ENCODE measurements around the gene TTC39B. TPM values are rescaled to one million over a fixed set of nuclear protein-coding genes. Genes with fewer than 3 reads are reported as not detected.

The TTC39B gene
- total RNA-seq, 3 donors from 2014 or later = 6.2 to 14.8 (median 14.4) TPM

DNA sequence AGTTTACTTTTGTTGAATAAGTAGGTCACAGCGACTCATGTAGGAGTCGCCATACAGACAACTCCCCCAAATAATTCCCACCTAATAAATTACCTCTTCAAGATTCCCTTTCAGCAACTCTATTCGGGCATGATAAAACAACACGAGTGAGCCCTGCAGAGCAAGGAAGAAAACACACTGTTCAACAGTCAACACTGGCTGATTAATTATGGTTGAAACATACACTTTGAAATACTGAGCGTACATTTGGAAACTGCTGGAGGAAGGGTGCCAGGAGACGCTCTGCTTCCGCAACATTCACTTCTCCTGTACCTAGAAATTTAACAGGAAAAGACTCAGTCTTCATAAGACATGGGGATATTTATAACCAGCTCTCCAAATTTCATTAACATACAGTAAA is 117.5 kb downstream of the TTC39B start:
- Histone ChIP-seq H3K4me1 (no peaks in the 10 kb centered on the region), H3K9me3 (no peaks in the 10 kb centered on the region), H3K27ac (no peak overlapping the region), H3K27me3 (no peaks in the 10 kb centered on the region), H3K36me3 (no peaks in the 10 kb centered on the region), H3K4me3 (no peak overlapping the region)
- DNase-seq (ENCODE audit: low spot score in 2 of 2) = no peak
- intact Hi-C loops (cut with DNase I; ENCODE audit: low total_unique reads) = no loop called here
- TF ChIP-seq, protein P1, sequence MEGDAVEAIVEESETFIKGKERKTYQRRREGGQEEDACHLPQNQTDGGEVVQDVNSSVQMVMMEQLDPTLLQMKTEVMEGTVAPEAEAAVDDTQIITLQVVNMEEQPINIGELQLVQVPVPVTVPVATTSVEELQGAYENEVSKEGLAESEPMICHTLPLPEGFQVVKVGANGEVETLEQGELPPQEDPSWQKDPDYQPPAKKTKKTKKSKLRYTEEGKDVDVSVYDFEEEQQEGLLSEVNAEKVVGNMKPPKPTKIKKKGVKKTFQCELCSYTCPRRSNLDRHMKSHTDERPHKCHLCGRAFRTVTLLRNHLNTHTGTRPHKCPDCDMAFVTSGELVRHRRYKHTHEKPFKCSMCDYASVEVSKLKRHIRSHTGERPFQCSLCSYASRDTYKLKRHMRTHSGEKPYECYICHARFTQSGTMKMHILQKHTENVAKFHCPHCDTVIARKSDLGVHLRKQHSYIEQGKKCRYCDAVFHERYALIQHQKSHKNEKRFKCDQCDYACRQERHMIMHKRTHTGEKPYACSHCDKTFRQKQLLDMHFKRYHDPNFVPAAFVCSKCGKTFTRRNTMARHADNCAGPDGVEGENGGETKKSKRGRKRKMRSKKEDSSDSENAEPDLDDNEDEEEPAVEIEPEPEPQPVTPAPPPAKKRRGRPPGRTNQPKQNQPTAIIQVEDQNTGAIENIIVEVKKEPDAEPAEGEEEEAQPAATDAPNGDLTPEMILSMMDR (IDR thresholded peaks at IDR 0.05) = no peak
- TF ChIP-seq POLR2A (IDR thresholded peaks at IDR 0.05) (no peak), POLR2AphosphoS5 (IDR thresholded peaks at IDR 0.05) (no peak)

DNA sequence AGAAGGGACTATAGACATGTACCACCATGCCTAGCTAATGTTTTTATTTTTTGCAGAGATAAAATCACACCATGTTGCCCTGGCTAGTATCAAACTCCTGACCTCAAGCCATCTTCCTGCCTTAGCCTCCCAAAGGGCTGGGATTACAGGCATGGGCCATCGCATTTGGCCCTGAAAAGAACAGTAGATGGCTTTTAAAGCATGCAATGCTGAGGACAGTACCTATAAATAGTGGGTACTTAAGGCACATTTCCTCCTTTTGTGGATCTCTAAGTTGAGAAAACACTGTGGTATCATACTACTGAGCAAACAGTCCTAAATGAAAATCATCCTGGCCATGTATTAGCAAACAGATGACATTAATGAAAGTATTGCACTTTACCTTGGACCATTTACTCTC is 119.4 kb downstream of the TTC39B start:
- Histone ChIP-seq H3K4me1 (no peaks in the 10 kb centered on the region), H3K27ac (no peak overlapping the region), H3K36me3 (no peaks in the 10 kb centered on the region), H3K27me3 (no peaks in the 10 kb centered on the region), H3K9me3 (no peaks in the 10 kb centered on the region), H3K4me3 (no peak overlapping the region)
- intact Hi-C loops (cut with DNase I; ENCODE audit: low total_unique reads) = no loop called here
- no peak for DNase-seq (ENCODE audit: low spot score in 2 of 2)
- TF ChIP-seq POLR2AphosphoS5 (IDR thresholded peaks at IDR 0.05) (no peak), POLR2A (IDR thresholded peaks at IDR 0.05) (no peak)
- TF ChIP-seq, protein P1 (IDR thresholded peaks at IDR 0.05) = no peak

GRCh38 chr9:15182730-15183129 is 124.3 kb downstream of the TTC39B start:
- intact Hi-C loops (cut with DNase I; ENCODE audit: low total_unique reads) = no loop called here
- H3K4me1 ChIP-seq = no peaks in the 10 kb centered on the region
- DNase-seq (ENCODE audit: low spot score in 2 of 2) = no peak
- no peaks in the 10 kb centered on the region for H3K36me3 ChIP-seq
- TF ChIP-seq POLR2AphosphoS5 (IDR thresholded peaks at IDR 0.05) (no peak), POLR2A (IDR thresholded peaks at IDR 0.05) (no peak)
- TF ChIP-seq, protein P1 (IDR thresholded peaks at IDR 0.05) = no peak
- H3K4me3 ChIP-seq = no peak overlapping the region
- no peaks in the 10 kb centered on the region for H3K9me3 ChIP-seq
- H3K27ac ChIP-seq = no peak overlapping the region
- H3K27me3 ChIP-seq = no peaks in the 10 kb centered on the region

DNA sequence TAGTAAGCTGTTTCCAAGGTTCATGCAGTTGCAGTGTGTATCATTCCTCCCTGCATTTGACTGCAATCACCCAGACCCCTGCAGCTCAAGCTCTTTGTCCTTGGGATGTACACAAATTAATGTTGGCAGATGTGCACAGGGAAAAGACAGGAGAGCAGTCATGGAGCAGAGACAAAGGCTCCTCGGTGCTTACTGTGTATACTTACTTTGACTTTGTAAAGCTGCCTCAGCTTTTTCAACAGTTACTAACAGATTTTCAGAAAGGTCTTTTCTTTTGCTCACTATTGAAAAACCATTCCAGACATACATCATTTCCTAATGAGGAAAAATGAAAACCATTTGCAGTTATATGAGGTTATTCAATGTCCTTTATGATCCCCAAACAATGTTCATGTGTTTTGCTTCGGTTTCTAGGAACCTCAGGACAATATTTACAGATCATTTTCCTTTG is 124.9 kb downstream of the TTC39B start:
- intact Hi-C loops (cut with DNase I; ENCODE audit: low total_unique reads) = no loop called here
- TF ChIP-seq POLR2AphosphoS5 (IDR thresholded peaks at IDR 0.05) = no peak
- no peak for TF ChIP-seq POLR2A (IDR thresholded peaks at IDR 0.05)
- TF ChIP-seq, protein P1 (IDR thresholded peaks at IDR 0.05) = no peak
- H3K36me3 ChIP-seq = no peaks in the 10 kb centered on the region

DNA sequence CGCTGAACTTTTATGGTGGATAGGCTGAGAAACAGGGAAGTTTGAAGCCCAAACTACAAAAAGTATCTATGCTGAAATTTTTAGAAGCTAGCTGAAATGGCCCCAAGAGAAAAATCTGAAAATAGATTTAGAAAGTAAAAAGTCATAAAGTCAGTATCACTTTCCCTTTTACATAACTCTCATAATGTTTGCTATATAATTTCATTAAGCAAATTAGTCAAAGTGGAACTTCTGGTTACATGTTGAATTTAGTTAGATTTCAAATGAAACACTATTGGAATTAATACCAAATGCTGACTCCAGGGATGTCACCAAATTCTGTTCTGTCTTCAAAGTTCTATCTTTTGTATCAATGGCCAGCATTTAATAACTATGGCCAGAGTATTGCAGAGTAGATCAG is 126.9 kb downstream of the TTC39B start:
- peaks cover 0 to 5% of the 10 kb centered on the region in 2 donors for H3K9me3 ChIP-seq
- H3K27me3 ChIP-seq = no peaks in the 10 kb centered on the region
- no peaks in the 10 kb centered on the region for H3K36me3 ChIP-seq
- H3K27ac ChIP-seq = no peak overlapping the region
- H3K4me1 ChIP-seq = no peaks in the 10 kb centered on the region
- TF ChIP-seq POLR2AphosphoS5 (IDR thresholded peaks at IDR 0.05) = no peak
- no peak overlapping the region for H3K4me3 ChIP-seq
- intact Hi-C loops (cut with DNase I; ENCODE audit: low total_unique reads) = no loop called here
- DNase-seq (ENCODE audit: low spot score in 2 of 2) = no peak

More for the DNA sequence above, 124.9 kb downstream of the TTC39B start:
- Histone ChIP-seq H3K27me3 (no peaks in the 10 kb centered on the region), H3K4me1 (no peaks in the 10 kb centered on the region), H3K4me3 (no peak overlapping the region), H3K9me3 (no peaks in the 10 kb centered on the region), H3K27ac (no peak overlapping the region)
- no peak for DNase-seq (ENCODE audit: low spot score in 2 of 2)

GRCh38 chr9:15178631-15179030 is 128.4 kb downstream of the TTC39B start:
- no peaks in the 10 kb centered on the region for H3K27me3 ChIP-seq
- H3K9me3 ChIP-seq = peaks cover 0 to 5% of the 10 kb centered on the region in 2 donors
- intact Hi-C loops (cut with DNase I; ENCODE audit: low total_unique reads) = no loop called here
- H3K36me3 ChIP-seq = no peaks in the 10 kb centered on the region
- TF ChIP-seq POLR2AphosphoS5 (IDR thresholded peaks at IDR 0.05) (no peak), POLR2A (IDR thresholded peaks at IDR 0.05) (no peak)
- TF ChIP-seq, protein P1 (IDR thresholded peaks at IDR 0.05) = no peak
- no peak overlapping the region for H3K27ac ChIP-seq
- no peak for DNase-seq (ENCODE audit: low spot score in 2 of 2)
- no peak overlapping the region for H3K4me3 ChIP-seq
- no peaks in the 10 kb centered on the region for H3K4me1 ChIP-seq
